ENCODE results near the gene MAP3K5. TPM values are rescaled to one million over a fixed set of nuclear protein-coding genes. Genes with fewer than 3 reads are reported as not detected.

MAP3K5 gene
- total RNA-seq, 1 donor from 2014 or later, result 1.7 TPM

DNA sequence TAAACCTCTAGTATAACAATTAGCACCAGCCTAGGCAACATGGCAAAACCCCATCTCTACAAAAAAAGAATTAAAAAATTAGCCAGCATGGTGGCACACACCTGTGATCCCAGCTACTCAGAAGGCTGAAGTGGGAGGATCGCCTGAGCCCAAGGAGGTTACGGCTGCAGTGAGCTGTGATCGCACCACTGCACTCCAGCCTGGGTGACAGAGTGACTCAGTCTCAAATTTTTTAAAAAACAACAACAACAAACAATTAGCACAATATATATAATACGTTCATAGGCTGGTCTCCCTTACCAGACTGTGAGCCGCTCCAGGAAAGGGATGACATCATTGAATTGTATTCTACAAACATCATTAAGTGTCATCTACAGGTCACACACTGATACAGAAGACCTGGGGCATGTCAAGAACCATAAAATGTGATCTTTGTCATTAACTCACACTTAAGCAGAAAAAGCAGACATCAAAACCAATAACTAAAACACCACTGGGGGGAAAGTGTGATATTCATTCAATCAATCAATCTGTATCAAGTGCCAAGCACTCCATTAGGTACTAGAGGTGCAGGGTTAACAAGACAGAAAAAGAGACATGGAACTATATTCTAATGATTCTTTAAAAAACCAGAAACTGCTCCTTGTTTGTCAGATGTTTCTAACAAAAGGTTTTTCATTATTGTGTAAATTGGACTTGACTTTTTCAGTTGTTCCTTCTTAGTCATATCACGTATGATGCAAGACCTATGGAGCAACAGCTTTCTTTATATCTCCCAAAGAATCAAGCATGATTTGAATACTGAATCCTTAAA is 17.8 kb downstream of the MAP3K5 start:
- TF ChIP-seq EZH2 (IDR thresholded peaks at IDR 0.05; ENCODE audit: insufficient read depth, low read length), result no peak
- no peaks in the 10 kb centered on the region for H3K27me3 ChIP-seq (ENCODE audit: insufficient read depth, low read length)
- no peak overlapping the region for H3K4me3 Mint-ChIP-seq (ENCODE audit: unreplicated experiment)
- peaks cover 14% of the 10 kb centered on the region for H3K4me1 Mint-ChIP-seq (ENCODE audit: low read depth, unreplicated experiment)
- no peaks in the 10 kb centered on the region for H3K36me3 ChIP-seq (ENCODE audit: insufficient read depth, low read length)
- no peaks in the 10 kb centered on the region for H4K20me1 ChIP-seq (ENCODE audit: insufficient read depth, low read length)
- FAIRE-seq (no peak), DNase-seq (ENCODE audit: low read depth) (peak; percentile 72)
- H3K36me3 Mint-ChIP-seq (ENCODE audit: low read depth, unreplicated experiment), result no peaks in the 10 kb centered on the region
- peaks cover 4% of the 10 kb centered on the region for H3K9me3 Mint-ChIP-seq (ENCODE audit: unreplicated experiment)
- peak overlapping the region; percentile 36 for H3K27ac ChIP-seq (ENCODE audit: low read depth, low read length)
- H3K4me3 ChIP-seq (ENCODE audit: insufficient read depth, low read depth, low read length), result no peak overlapping the region
- peaks cover 24% of the 10 kb centered on the region for H3K79me2 ChIP-seq (ENCODE audit: insufficient read depth, low read length)
- peak overlapping the region; percentile 73 for H3K27ac Mint-ChIP-seq (ENCODE audit: unreplicated experiment)
- peak overlapping the region; percentile 17 for H3K4me2 ChIP-seq (ENCODE audit: low read length)
- H3K9ac ChIP-seq (ENCODE audit: low read length), result no peak overlapping the region
- H3K9me3 ChIP-seq (ENCODE audit: insufficient read depth, low read depth, low read length), result no peaks in the 10 kb centered on the region
- no peak overlapping the region for H2AFZ ChIP-seq (ENCODE audit: low read depth, low read length)
- H3K4me1 ChIP-seq (ENCODE audit: insufficient read depth, low read length), result peaks cover 6% of the 10 kb centered on the region
- H3K27me3 Mint-ChIP-seq (ENCODE audit: low read depth, unreplicated experiment), result no peaks in the 10 kb centered on the region

GRCh38 chr6:136773473-136773796 is 18.8 kb downstream of the MAP3K5 start:
- peak overlapping the region; percentile 59 for H3K27ac Mint-ChIP-seq (ENCODE audit: unreplicated experiment)
- no peak overlapping the region for H2AFZ ChIP-seq (ENCODE audit: low read depth, low read length)
- H3K4me2 ChIP-seq (ENCODE audit: low read length), result no peak overlapping the region
- peaks cover 6% of the 10 kb centered on the region for H3K4me1 ChIP-seq (ENCODE audit: insufficient read depth, low read length)
- H3K27me3 ChIP-seq (ENCODE audit: insufficient read depth, low read length), result no peaks in the 10 kb centered on the region
- TF ChIP-seq EZH2 (IDR thresholded peaks at IDR 0.05; ENCODE audit: insufficient read depth, low read length), result no peak
- TF ChIP-seq, protein P1, sequence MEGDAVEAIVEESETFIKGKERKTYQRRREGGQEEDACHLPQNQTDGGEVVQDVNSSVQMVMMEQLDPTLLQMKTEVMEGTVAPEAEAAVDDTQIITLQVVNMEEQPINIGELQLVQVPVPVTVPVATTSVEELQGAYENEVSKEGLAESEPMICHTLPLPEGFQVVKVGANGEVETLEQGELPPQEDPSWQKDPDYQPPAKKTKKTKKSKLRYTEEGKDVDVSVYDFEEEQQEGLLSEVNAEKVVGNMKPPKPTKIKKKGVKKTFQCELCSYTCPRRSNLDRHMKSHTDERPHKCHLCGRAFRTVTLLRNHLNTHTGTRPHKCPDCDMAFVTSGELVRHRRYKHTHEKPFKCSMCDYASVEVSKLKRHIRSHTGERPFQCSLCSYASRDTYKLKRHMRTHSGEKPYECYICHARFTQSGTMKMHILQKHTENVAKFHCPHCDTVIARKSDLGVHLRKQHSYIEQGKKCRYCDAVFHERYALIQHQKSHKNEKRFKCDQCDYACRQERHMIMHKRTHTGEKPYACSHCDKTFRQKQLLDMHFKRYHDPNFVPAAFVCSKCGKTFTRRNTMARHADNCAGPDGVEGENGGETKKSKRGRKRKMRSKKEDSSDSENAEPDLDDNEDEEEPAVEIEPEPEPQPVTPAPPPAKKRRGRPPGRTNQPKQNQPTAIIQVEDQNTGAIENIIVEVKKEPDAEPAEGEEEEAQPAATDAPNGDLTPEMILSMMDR (IDR thresholded peaks at IDR 0.05; ENCODE audit: insufficient read depth, low read depth, low read length), result no peak
- no peaks in the 10 kb centered on the region for H3K9me3 ChIP-seq (ENCODE audit: insufficient read depth, low read depth, low read length)
- no peaks in the 10 kb centered on the region for H3K36me3 Mint-ChIP-seq (ENCODE audit: low read depth, unreplicated experiment)
- peaks cover 31% of the 10 kb centered on the region for H3K79me2 ChIP-seq (ENCODE audit: insufficient read depth, low read length)
- H3K4me3 Mint-ChIP-seq (ENCODE audit: unreplicated experiment), result no peak overlapping the region
- no peaks in the 10 kb centered on the region for H3K27me3 Mint-ChIP-seq (ENCODE audit: low read depth, unreplicated experiment)
- no peak overlapping the region for H3K4me3 ChIP-seq (ENCODE audit: insufficient read depth, low read depth, low read length)
- peaks cover 4% of the 10 kb centered on the region for H3K9me3 Mint-ChIP-seq (ENCODE audit: unreplicated experiment)
- H4K20me1 ChIP-seq (ENCODE audit: insufficient read depth, low read length), result peaks cover under 1% of the 10 kb centered on the region
- H3K4me1 Mint-ChIP-seq (ENCODE audit: low read depth, unreplicated experiment), result peaks cover 14% of the 10 kb centered on the region
- no peaks in the 10 kb centered on the region for H3K36me3 ChIP-seq (ENCODE audit: insufficient read depth, low read length)
- H3K27ac ChIP-seq (ENCODE audit: low read depth, low read length), result no peak overlapping the region
- no peak for DNase-seq (ENCODE audit: low read depth)
- no peak overlapping the region for H3K9ac ChIP-seq (ENCODE audit: low read length)
- no peak for FAIRE-seq

GRCh38 chr6:136772685-136773472 is 19.4 kb downstream of the MAP3K5 start:
- FAIRE-seq (no peak), DNase-seq (ENCODE audit: low read depth) (peak; percentile 20)
- H3K4me1 ChIP-seq (ENCODE audit: insufficient read depth, low read length), result peaks cover 6% of the 10 kb centered on the region
- no peak overlapping the region for H3K4me2 ChIP-seq (ENCODE audit: low read length)
- peak overlapping the region; percentile 59 for H3K27ac Mint-ChIP-seq (ENCODE audit: unreplicated experiment)
- no peak overlapping the region for H3K9ac ChIP-seq (ENCODE audit: low read length)
- no peaks in the 10 kb centered on the region for H3K27me3 Mint-ChIP-seq (ENCODE audit: low read depth, unreplicated experiment)
- no peaks in the 10 kb centered on the region for H3K27me3 ChIP-seq (ENCODE audit: insufficient read depth, low read length)
- no peak overlapping the region for H3K4me3 Mint-ChIP-seq (ENCODE audit: unreplicated experiment)
- no peak overlapping the region for H3K4me3 ChIP-seq (ENCODE audit: insufficient read depth, low read depth, low read length)
- TF ChIP-seq EZH2 (IDR thresholded peaks at IDR 0.05; ENCODE audit: insufficient read depth, low read length), result no peak
- TF ChIP-seq, protein P1 (IDR thresholded peaks at IDR 0.05; ENCODE audit: insufficient read depth, low read depth, low read length), result no peak
- peaks cover 14% of the 10 kb centered on the region for H3K4me1 Mint-ChIP-seq (ENCODE audit: low read depth, unreplicated experiment)
- peaks cover 4% of the 10 kb centered on the region for H3K9me3 Mint-ChIP-seq (ENCODE audit: unreplicated experiment)
- no peak overlapping the region for H2AFZ ChIP-seq (ENCODE audit: low read depth, low read length)
- H3K79me2 ChIP-seq (ENCODE audit: insufficient read depth, low read length), result peaks cover 34% of the 10 kb centered on the region
- no peaks in the 10 kb centered on the region for H3K36me3 ChIP-seq (ENCODE audit: insufficient read depth, low read length)
- no peaks in the 10 kb centered on the region for H3K9me3 ChIP-seq (ENCODE audit: insufficient read depth, low read depth, low read length)
- no peaks in the 10 kb centered on the region for H3K36me3 Mint-ChIP-seq (ENCODE audit: low read depth, unreplicated experiment)
- peaks cover 3% of the 10 kb centered on the region for H4K20me1 ChIP-seq (ENCODE audit: insufficient read depth, low read length)
- H3K27ac ChIP-seq (ENCODE audit: low read depth, low read length), result no peak overlapping the region
